ENCODE results near the gene RORC. TPM values are rescaled to one million over a fixed set of nuclear protein-coding genes. Genes with fewer than 3 reads are reported as not detected.

The RORC gene
- total RNA-seq, 1 donor, result not detected

DNA sequence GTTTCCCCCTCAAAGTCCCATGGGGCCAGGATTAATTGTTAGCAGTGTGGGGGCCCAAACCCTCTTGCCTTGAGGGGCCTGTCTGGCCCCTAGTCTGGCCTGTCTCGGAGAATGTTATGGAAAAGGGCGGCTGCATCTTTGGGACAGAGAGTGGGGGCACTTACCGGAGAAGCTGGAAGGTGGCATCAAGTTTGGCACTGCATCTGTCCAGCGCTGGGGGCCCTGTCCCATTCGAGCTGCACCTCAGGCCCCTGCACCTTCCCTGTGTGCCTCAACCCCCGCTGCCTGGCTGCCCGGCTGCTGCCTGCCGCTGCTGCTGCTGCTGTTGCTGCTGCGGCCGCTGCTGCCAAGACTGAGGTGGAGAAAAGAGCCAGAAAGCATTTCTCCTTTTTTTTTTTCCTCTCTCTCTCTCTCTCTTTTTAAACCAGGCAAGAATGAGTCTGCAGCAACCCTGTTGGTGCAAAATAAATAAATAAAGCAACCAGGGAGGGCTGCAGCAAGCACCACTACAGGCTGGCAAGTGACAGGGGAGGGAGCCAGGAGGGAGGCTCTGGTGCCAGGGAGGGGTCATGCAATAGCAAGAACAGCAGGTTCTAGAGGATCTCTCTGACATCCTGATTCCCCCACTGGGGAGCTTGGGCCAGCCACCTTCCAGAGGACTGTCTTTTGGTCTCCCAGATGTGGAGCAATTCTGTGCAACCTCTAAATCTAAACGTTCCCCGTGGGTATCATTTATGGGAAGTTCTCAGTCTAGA lies 26.4 kb downstream of the RORC start, which contains the start of gene LINGO4:
TSS of gene LINGO4 (minus strand) at position 354 of the 755 bp plus-strand sequence. CDS start 2,715 bp downstream, outside the sequence.
- TF ChIP-seq, protein P1, sequence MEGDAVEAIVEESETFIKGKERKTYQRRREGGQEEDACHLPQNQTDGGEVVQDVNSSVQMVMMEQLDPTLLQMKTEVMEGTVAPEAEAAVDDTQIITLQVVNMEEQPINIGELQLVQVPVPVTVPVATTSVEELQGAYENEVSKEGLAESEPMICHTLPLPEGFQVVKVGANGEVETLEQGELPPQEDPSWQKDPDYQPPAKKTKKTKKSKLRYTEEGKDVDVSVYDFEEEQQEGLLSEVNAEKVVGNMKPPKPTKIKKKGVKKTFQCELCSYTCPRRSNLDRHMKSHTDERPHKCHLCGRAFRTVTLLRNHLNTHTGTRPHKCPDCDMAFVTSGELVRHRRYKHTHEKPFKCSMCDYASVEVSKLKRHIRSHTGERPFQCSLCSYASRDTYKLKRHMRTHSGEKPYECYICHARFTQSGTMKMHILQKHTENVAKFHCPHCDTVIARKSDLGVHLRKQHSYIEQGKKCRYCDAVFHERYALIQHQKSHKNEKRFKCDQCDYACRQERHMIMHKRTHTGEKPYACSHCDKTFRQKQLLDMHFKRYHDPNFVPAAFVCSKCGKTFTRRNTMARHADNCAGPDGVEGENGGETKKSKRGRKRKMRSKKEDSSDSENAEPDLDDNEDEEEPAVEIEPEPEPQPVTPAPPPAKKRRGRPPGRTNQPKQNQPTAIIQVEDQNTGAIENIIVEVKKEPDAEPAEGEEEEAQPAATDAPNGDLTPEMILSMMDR (IDR thresholded peaks at IDR 0.05; ENCODE audit: extremely low read depth, low read depth, low read length), result no peak
- Histone ChIP-seq H2AFZ (ENCODE audit: low read length) (no peak within 1 kb of the TSS), H4K20me1 (ENCODE audit: insufficient read depth, low read length) (no peaks in the 10 kb centered on the region), H3K4me2 (ENCODE audit: insufficient read depth, low read length) (no peak within 1 kb of the TSS), H3K27me3 (ENCODE audit: insufficient read depth, low read length) (peaks cover 81% of the 10 kb centered on the region), H3K27ac (ENCODE audit: low read depth, low read length) (no peak within 1 kb of the TSS), H3K4me3 (ENCODE audit: insufficient read depth, low read length) (no peak within 1 kb of the TSS), H3K9me3 (ENCODE audit: low read depth, low read length) (no peaks in the 10 kb centered on the region), H3K4me1 (ENCODE audit: insufficient read depth, low read length) (no peaks in the 10 kb centered on the region), H3K36me3 (ENCODE audit: insufficient read depth, low read length) (no peaks in the 10 kb centered on the region), H3K79me2 (ENCODE audit: insufficient read depth, low read length) (no peaks in the 10 kb centered on the region)
- no peak for DNase-seq (ENCODE audit: insufficient read length, low spot score, missing footprints)

DNA sequence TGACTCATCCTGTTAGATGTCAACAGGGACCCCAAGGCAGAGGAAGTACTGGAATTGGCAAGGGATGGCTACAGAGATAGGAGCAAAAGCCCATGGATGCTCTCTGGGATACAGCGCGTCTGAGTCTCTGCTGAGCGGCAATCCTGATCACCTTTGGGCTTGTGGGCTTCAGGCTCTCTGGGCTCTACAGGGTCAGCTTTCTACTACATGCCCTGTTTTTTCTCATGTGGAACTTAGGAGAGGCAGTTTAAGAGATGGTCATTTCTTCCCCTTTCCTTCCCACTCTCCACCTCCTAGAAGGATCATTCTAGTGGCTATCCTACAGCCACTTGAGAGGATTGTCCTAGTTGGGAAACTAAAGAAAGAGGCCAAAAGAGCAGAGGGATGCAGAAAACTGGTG lies 27.7 kb downstream of the RORC start:
- TF ChIP-seq, protein P1 (IDR thresholded peaks at IDR 0.05; ENCODE audit: extremely low read depth, low read depth, low read length), result no peak
- H3K36me3 ChIP-seq (ENCODE audit: insufficient read depth, low read length), result no peaks in the 10 kb centered on the region
- H3K27ac ChIP-seq (ENCODE audit: low read depth, low read length), result no peak overlapping the region
- no peaks in the 10 kb centered on the region for H4K20me1 ChIP-seq (ENCODE audit: insufficient read depth, low read length)
- H3K9me3 ChIP-seq (ENCODE audit: low read depth, low read length), result no peaks in the 10 kb centered on the region
- no peak overlapping the region for H2AFZ ChIP-seq (ENCODE audit: low read length)
- no peak overlapping the region for H3K4me3 ChIP-seq (ENCODE audit: insufficient read depth, low read length)
- H3K4me2 ChIP-seq (ENCODE audit: insufficient read depth, low read length), result no peak overlapping the region
- no peaks in the 10 kb centered on the region for H3K79me2 ChIP-seq (ENCODE audit: insufficient read depth, low read length)
- H3K27me3 ChIP-seq (ENCODE audit: insufficient read depth, low read length), result peaks cover 90% of the 10 kb centered on the region
- no peak for DNase-seq (ENCODE audit: insufficient read length, low spot score, missing footprints)
- no peaks in the 10 kb centered on the region for H3K4me1 ChIP-seq (ENCODE audit: insufficient read depth, low read length)

GRCh38 chr1:151803164-151803563 lies 28.4 kb downstream of the RORC start:
- TF ChIP-seq, protein P1 (IDR thresholded peaks at IDR 0.05; ENCODE audit: extremely low read depth, low read depth, low read length), result no peak
- Histone ChIP-seq H3K36me3 (ENCODE audit: insufficient read depth, low read length) (no peaks in the 10 kb centered on the region), H3K4me2 (ENCODE audit: insufficient read depth, low read length) (no peak overlapping the region), H3K9me3 (ENCODE audit: low read depth, low read length) (no peaks in the 10 kb centered on the region), H3K27ac (ENCODE audit: low read depth, low read length) (no peak overlapping the region), H4K20me1 (ENCODE audit: insufficient read depth, low read length) (no peaks in the 10 kb centered on the region), H3K27me3 (ENCODE audit: insufficient read depth, low read length) (peaks cover 87% of the 10 kb centered on the region), H3K79me2 (ENCODE audit: insufficient read depth, low read length) (no peaks in the 10 kb centered on the region), H3K4me3 (ENCODE audit: insufficient read depth, low read length) (no peak overlapping the region), H2AFZ (ENCODE audit: low read length) (no peak overlapping the region), H3K4me1 (ENCODE audit: insufficient read depth, low read length) (no peaks in the 10 kb centered on the region)
- no peak for DNase-seq (ENCODE audit: insufficient read length, low spot score, missing footprints)

DNA sequence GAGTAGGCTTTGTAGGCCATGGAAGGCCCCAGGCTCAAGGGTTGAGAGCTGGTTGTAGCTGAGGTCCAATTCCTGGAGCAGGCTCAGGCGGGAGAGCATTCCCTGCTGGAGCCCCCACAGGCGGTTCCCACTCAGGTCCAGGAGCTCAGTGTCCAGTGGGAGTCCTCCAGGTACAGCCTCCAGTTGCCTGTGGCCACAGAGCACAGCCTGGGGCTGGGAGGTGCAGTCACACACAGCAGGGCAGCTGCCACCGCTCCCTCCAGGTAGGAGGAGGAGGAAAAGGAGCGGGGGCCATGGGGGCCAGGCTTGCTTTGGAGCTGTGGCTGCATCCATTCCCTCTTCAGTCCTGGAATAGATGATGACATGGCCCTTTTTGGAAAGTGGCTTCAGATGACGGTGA lies 29.2 kb downstream of the RORC start:
- Histone ChIP-seq H2AFZ (ENCODE audit: low read length) (no peak overlapping the region), H3K36me3 (ENCODE audit: insufficient read depth, low read length) (no peaks in the 10 kb centered on the region), H4K20me1 (ENCODE audit: insufficient read depth, low read length) (no peaks in the 10 kb centered on the region), H3K4me1 (ENCODE audit: insufficient read depth, low read length) (no peaks in the 10 kb centered on the region), H3K27ac (ENCODE audit: low read depth, low read length) (no peak overlapping the region), H3K4me2 (ENCODE audit: insufficient read depth, low read length) (no peak overlapping the region), H3K4me3 (ENCODE audit: insufficient read depth, low read length) (no peak overlapping the region), H3K9me3 (ENCODE audit: low read depth, low read length) (no peaks in the 10 kb centered on the region), H3K79me2 (ENCODE audit: insufficient read depth, low read length) (no peaks in the 10 kb centered on the region), H3K27me3 (ENCODE audit: insufficient read depth, low read length) (peaks cover 86% of the 10 kb centered on the region)
- TF ChIP-seq, protein P1 (IDR thresholded peaks at IDR 0.05; ENCODE audit: extremely low read depth, low read depth, low read length), result no peak
- no peak for DNase-seq (ENCODE audit: insufficient read length, low spot score, missing footprints)

Measured in osteoblast (primary cell).